Measurements from ENCODE around the gene TLK2. TPM values are rescaled to one million over a fixed set of nuclear protein-coding genes. Genes with fewer than 3 reads are reported as not detected.
"Not testable (repeated sequence)": the region's sequence is repeated elsewhere in the genome, so short reads cannot be mapped to it uniquely, and the experiment has no call there.

Gene TLK2
- total RNA-seq, 4 donors from 2014 or later = 25.4 to 47.8 (median 26.5) TPM

DNA sequence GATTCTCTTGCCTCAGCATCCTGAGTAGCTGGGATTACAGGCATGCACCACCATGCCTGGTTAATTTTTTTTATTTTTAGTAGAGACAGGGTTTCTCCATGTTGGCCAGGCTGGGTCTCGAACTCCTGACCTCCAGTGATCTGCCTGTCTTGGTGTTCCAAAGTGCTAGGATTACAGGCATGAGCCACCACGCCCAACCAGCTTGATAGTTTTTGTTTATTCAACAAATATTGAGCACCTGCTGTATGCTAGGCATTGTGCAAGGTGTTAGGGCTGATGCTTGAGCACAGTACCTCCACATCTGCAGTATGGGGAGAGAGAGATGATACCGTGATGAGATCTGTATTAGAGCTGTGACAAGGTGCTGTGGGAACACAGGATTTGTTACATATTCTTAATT is 3.9 kb downstream of the TLK2 start:
- WGBS = 88% methylated on average over 3 of the region's 3 CpGs
- H3K4me1 ChIP-seq = peaks cover 41% of the 10 kb centered on the region

DNA sequence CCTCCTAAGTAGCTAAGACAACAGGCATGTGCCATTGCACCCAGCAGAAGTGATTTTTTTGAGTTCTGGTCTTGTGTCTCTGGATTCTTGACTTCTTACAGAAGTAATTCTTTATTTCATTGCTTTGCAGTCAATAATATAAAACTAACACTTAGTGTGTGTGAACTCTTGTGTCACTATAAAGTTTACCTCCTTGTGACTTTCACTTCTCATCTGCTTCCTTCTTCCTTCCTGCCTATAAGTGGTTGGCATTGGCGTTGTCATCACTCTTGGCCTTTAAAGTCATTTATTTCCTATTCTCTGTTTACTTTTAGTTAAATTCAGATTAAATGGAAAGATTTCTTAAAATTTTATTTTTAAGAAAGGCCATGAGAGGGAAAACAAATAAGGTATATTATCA is 12.4 kb downstream of the TLK2 start:
- H3K27me3 ChIP-seq; H3K27ac ChIP-seq; DNase-seq (ENCODE audit: low spot score in 2 of 2); H3K4me3 ChIP-seq; H3K9me3 ChIP-seq; H3K36me3 ChIP-seq: not testable (repeated sequence)
- WGBS = 69% methylated on average over 1 of the region's 1 CpG
- peaks cover 13% of the 10 kb centered on the region for H3K4me1 ChIP-seq

More for the DNA sequence above, 3.9 kb downstream of the TLK2 start:
- not testable (repeated sequence) for H3K36me3 ChIP-seq; H3K27me3 ChIP-seq; H3K27ac ChIP-seq; DNase-seq (ENCODE audit: low spot score in 2 of 2); H3K4me3 ChIP-seq; H3K9me3 ChIP-seq

DNA sequence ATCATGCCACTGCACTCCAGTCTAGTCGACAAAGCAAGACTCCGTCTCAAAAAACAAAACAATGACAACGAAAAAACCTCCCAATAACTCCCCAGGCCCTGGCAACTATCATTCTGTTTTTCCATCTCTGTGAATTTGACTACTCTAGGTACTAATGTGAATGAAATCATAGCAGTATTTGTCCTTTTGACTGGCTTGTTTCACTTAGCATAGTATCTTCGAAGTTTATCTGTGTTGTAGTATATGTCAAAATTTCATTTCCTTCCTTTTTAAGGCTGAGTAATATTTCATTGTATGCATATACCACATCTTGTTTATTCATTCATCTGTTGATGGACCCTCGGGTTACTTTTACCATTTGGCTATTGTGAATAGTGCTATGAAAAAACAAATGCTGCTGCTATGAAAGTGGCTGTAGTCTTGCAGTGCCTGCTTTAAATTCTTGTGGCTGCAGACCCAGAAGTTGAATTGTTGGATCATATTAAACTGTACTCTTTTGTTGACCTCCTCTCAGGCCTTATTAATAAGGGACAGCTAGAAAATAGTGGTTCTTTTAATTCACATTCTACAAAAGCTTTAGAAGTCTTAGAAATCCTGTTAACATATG is 14.5 kb downstream of the TLK2 start:
- not testable (repeated sequence) for DNase-seq (ENCODE audit: low spot score in 2 of 2); H3K4me1 ChIP-seq; H3K27ac ChIP-seq; H3K4me3 ChIP-seq; H3K9me3 ChIP-seq; H3K27me3 ChIP-seq; H3K36me3 ChIP-seq
- 91% methylated on average over 5 of the region's 5 CpGs for WGBS

DNA sequence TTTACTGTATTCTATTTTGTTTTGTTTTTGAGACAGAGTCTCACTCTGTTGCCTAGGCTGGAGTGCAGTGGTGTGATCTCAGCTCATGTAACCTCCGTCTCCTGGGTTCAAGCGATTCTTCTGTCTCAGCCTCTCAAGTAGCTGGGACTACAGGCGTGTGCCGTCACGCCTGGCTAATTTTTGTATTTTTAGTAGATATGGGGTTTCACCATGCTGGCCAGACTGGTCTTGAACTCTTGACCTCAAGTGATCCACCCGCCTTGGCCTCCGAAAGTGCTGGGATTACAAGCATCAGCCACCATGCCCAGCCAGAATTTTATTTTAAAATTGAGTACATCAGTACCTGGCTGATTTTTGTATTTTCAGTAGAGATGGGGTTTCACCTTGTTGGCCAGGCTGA is 15.4 kb downstream of the TLK2 start:
- not testable (repeated sequence) for H3K27me3 ChIP-seq; H3K4me3 ChIP-seq; DNase-seq (ENCODE audit: low spot score in 2 of 2); H3K36me3 ChIP-seq; H3K9me3 ChIP-seq; H3K27ac ChIP-seq; H3K4me1 ChIP-seq
- WGBS = 92% methylated on average over 7 of the region's 7 CpGs

DNA sequence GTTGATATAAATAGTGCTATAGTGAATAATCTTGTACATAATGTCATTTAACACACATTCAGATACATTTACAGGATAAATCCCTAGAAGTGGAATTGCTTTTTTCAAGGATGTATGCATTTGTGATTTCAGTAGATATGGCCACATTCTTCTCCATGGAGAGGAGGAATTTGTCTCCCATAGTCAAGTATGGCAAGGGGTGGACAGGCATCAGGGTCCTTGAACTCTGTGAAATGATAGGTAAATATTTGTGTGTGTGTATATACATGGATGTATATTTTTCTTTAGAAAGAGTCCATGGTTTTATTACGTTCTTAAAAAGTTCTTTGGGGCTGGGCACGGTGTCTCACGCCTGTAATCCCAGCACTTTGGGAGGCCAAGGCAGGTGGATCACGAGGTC is 17.7 kb downstream of the TLK2 start:
- H3K4me1 ChIP-seq; H3K9me3 ChIP-seq; H3K4me3 ChIP-seq; H3K36me3 ChIP-seq; H3K27me3 ChIP-seq; H3K27ac ChIP-seq; DNase-seq (ENCODE audit: low spot score in 2 of 2): not testable (repeated sequence)
- 95% methylated on average over 4 of the region's 4 CpGs for WGBS

DNA sequence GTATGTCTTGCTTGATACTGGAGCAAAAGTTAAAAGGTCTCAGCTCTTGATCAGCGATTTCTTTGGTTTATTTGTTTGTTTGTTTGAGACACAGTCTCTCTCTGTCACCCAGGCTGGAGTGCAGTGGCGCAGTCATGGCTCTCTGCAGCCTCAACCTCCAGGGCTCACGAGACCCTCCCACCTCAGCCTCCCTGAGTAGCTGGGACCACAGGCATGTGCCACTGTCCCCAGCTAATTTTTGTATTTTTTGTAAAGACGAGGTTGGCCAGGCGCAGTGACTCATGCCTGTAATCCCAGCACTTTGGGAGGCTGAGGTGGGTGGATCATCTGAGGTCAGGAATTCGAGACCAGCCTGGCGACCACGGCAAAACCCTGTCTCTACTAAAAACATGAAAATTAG is 20.2 kb downstream of the TLK2 start:
- H3K9me3 ChIP-seq; DNase-seq (ENCODE audit: low spot score in 2 of 2); H3K36me3 ChIP-seq; H3K4me3 ChIP-seq; H3K27me3 ChIP-seq; H3K4me1 ChIP-seq; H3K27ac ChIP-seq: not testable (repeated sequence)
- WGBS = 96% methylated on average over 8 of the region's 8 CpGs

DNA sequence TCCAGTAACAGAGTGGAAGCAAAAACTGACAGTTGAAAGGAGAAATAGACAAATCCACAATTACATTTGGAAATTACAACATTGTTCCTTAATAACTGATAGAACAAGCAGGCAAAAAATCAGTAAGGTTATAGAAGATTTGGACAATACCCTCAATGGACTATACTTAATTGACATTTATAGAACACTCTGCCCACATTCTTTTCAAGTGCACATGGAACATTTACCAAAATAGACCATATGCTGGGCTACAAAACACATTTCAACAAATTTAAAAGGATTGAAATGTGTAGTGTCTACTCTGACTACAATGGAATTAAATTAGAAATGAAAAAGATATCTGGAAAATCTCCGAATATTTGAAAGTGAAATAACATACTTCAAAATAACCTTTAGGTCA is 21.8 kb downstream of the TLK2 start:
- WGBS = 90% methylated on average over 1 of the region's 1 CpG

DNA sequence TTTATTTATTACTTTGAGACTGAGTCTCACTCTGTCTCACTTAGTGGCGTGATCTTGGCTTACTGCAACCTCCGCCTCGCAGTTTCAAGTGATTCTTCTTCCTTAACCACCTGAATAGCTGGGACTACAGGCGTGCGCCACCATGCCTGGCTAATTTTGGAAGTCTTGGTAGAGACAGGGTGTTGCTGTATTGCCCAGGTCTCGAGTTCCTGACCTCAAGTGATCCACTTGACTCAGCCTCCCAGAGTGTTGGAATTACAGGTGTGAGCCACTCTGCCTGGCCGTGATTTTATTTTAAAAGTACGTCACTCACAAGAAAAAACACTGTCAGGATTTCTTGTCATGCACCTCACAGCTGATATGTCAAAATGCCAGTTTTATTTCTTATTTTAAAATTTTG is 26.2 kb downstream of the TLK2 start:
- H3K36me3 ChIP-seq; DNase-seq (ENCODE audit: low spot score in 2 of 2); H3K4me1 ChIP-seq; H3K27ac ChIP-seq; H3K9me3 ChIP-seq; H3K27me3 ChIP-seq; H3K4me3 ChIP-seq: not testable (repeated sequence)
- 95% methylated on average over 8 of the region's 8 CpGs for WGBS

More for the DNA sequence above, 21.8 kb downstream of the TLK2 start:
- H3K27ac ChIP-seq; H3K36me3 ChIP-seq; H3K27me3 ChIP-seq; DNase-seq (ENCODE audit: low spot score in 2 of 2); H3K9me3 ChIP-seq; H3K4me1 ChIP-seq; H3K4me3 ChIP-seq: not testable (repeated sequence)

DNA sequence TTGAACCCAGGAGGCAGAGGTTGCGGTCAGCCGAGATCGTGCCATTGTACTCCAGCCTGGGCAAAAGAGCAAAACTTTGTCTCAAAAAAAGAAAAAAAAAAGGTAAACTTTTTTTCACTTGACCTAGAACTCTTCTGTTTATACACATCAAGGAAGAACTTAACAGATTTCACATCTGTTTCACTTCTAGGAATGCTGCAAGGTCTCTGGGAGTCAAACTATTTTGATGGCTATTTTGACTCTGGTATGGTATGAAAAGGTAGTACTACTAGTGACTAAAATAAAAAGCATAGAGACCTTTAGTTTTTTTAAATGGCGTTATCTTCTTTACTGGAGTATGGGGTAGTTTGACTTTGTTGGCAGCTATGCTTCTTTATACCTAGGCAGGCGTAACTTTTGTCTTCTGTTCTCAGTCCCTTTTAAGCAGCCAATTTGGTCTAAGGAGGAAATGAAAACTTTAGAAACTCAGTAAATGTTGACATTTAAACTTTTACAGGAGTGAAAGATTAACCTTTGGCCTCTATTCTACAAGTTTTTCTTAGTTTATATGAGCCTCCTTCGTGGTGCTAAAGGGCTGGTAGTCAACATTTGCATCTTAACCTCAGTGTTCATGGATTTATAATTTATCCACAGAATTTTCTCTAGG is 28.7 kb downstream of the TLK2 start:
- not testable (repeated sequence) for H3K27me3 ChIP-seq; H3K36me3 ChIP-seq; H3K27ac ChIP-seq; H3K9me3 ChIP-seq; DNase-seq (ENCODE audit: low spot score in 2 of 2); H3K4me3 ChIP-seq
- 78% methylated on average over 6 of the region's 6 CpGs for WGBS
- H3K4me1 ChIP-seq = peaks cover 13% of the 10 kb centered on the region

DNA sequence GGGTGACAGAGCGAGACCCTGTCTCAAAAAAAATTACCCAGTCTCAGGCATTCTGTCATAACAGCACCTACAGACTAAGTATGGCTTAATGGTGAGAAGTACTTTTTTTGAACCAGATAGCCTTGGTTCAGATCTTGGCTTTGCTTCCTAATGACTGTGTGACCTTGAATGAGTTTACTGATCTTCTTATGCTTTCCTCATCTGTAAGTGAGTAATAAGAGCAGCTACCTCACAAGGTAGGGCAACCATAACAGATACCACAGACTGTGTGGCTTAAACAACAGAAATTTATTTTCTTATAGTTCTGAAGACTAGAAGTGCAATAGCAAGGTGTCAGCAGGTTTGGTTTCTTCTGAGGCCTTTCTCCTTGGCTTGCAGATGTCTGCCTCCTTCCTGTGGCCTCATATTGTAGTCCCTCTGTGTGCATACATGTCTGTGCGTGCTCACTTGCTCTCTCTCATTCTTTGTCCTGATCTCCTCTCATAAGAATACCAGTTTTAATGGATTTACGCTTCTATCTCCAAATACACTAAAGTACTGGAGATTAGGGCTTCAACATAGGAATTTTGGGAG is 31.7 kb downstream of the TLK2 start:
- 81% methylated on average over 3 of the region's 3 CpGs for WGBS
- not testable (repeated sequence) for H3K36me3 ChIP-seq; H3K27ac ChIP-seq; DNase-seq (ENCODE audit: low spot score in 2 of 2); H3K9me3 ChIP-seq; H3K4me3 ChIP-seq; H3K27me3 ChIP-seq
- peaks cover 13% of the 10 kb centered on the region for H3K4me1 ChIP-seq

DNA sequence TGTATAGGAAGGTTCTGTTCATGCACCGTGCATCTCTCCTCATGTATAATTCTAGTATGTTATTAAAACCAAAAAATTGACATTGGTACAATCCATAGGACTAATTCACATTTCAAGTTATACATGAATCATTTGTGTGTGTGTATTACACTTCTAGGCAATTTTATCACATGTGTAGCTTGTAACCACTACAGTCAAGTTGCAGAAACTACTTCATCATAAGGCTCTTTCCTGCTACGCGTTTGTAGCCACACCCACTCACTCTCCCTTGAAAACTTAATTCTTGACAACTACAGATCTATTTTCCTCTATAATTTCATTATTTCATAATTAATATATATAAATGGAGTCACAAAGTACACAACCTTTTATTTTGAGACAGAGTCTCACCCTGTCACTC is 32.4 kb downstream of the TLK2 start:
- H3K27me3 ChIP-seq; H3K27ac ChIP-seq; H3K36me3 ChIP-seq; H3K4me3 ChIP-seq; DNase-seq (ENCODE audit: low spot score in 2 of 2); H3K9me3 ChIP-seq: not testable (repeated sequence)
- WGBS = 82% methylated on average over 3 of the region's 3 CpGs
- peaks cover 13% of the 10 kb centered on the region for H3K4me1 ChIP-seq

DNA sequence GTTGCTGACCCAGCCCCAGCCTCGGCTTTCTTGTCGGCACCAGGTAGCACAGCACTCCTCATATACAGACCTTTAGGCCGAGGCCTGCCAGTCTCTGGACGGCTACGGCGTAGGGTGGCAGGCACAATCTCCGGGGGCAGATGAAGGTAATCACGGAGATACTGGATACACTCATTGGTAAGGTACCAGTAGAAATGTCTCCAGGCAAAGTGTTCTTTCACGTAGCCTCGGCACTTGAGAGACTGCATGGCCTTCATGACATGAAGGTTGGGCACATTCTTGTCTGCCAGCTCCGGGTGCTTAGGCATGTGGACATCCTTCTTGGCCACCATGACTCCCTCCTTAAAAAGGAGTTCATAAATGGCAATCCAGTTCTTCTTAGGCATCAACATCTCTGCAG is 37.8 kb downstream of the TLK2 start:
- 97% methylated on average over 11 of the region's 11 CpGs for WGBS
- H3K27ac ChIP-seq; H3K4me1 ChIP-seq; H3K9me3 ChIP-seq; H3K36me3 ChIP-seq; H3K4me3 ChIP-seq; DNase-seq (ENCODE audit: low spot score in 2 of 2); H3K27me3 ChIP-seq: not testable (repeated sequence)

DNA sequence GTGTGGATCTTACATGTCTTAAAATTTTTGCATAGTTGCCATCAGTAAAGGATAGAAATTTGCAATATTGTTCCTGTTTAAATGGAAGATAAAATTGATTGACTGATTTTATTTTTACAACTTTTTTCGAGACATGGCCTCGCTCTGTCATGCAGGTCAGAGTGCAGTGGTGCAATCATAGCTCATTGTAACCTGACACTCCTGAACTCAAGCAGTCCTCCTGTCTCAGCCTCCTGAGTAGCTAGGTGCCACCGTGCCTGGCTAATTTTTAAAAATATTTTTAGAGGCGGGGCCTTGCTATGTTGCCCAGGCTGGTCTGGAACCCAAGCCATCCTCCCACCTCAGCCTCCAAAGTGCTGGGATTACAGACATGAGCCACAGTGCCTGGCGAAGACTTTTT is 42.7 kb downstream of the TLK2 start:
- H3K27me3 ChIP-seq; DNase-seq (ENCODE audit: low spot score in 2 of 2); H3K9me3 ChIP-seq; H3K4me1 ChIP-seq; H3K27ac ChIP-seq; H3K4me3 ChIP-seq: not testable (repeated sequence)
- 87% methylated on average over 5 of the region's 5 CpGs for WGBS
- H3K36me3 ChIP-seq = peaks cover 13% of the 10 kb centered on the region

DNA sequence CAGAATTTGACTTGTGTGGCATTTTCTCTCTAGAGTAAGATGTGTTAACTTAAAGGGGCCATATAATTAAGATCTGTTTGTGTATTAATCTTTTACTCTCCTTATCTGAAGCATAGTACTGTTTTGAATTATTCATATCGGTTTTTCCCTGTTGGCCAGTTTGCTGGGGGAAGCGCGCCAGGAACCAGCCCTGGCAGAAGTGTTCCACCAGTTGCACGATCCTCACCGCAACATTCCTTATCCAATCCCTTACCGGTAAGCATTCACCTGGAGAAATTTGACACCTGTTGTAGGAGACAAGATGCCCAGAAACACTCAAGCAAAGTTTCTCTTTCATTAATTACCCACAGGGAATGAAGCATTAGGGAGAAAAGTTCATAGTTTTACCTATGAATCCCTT is 45.5 kb downstream of the TLK2 start:
- 65% methylated on average over 6 of the region's 6 CpGs for WGBS
- DNase-seq (ENCODE audit: low spot score in 2 of 2) = not testable (repeated sequence)

More for the DNA sequence above, 45.5 kb downstream of the TLK2 start:
- peaks cover 23% of the 10 kb centered on the region for H3K36me3 ChIP-seq
- H3K4me3 ChIP-seq, H3K27me3 ChIP-seq, H3K4me1 ChIP-seq, H3K9me3 ChIP-seq, H3K27ac ChIP-seq: not testable (repeated sequence)

Data from suprapubic skin (tissue), 4 donors.